Testis (tissue), 3 donors: ENCODE data around the gene TMEM117. TPM values are rescaled to one million over a fixed set of nuclear protein-coding genes. Genes with fewer than 3 reads are reported as not detected.
"Not testable (repeated sequence)": the region's sequence is repeated elsewhere in the genome, so short reads cannot be mapped to it uniquely, and the experiment has no call there.

Experiments
- DNase-seq: peaks from one replicate; pipeline ENCODE4 v3.0.0-alpha.2; 2019
- H3K27ac ChIP-seq, 2 donors: fragments of 200-600 bp; sonication (generic); one replicate each; pipeline ENCODE4 v1.5.1; 2019
- H3K27me3 ChIP-seq: fragments of 200-600 bp; sonication (generic); one replicate; pipeline ENCODE4 v1.5.1; 2019
- H3K36me3 ChIP-seq: fragments of 200-600 bp; sonication (generic); one replicate; pipeline ENCODE4 v1.5.1; 2017; ENCODE audit warnings: low read depth; ENCODE audit errors: missing control alignments
- H3K4me1 ChIP-seq: fragments of 200-600 bp; sonication (generic); one replicate; pipeline ENCODE4 v1.5.1; 2019
- H3K4me3 ChIP-seq, 2 donors: fragments of 200-600 bp; sonication (generic); one replicate each; pipeline ENCODE4 v1.5.1; 2017 to 2019
- H3K9me3 ChIP-seq: fragments of 200-600 bp; sonication (generic); one replicate; pipeline ENCODE4 v1.5.1; 2017
- POLR2A ChIP-seq: fragments of 450-650 bp; IDR thresholded peaks from one replicate; pipeline ENCODE4 v1.6.1; 2017; ENCODE audit warnings: antibody characterized with exemption, mild to moderate bottlenecking, moderate library complexity
- WGBS, 2 donors: methylation state at CpG; one replicate each; pipeline ENCODE4 v1.1.5; 2018; 5-methylcytosine and 5-hydroxymethylcytosine counted together
- intact Hi-C: fragments of 100-400 bp; cut with DNase I; formaldehyde crosslinking; loops from one replicate; pipeline ENCODE4 v1.15.1; 2023; ENCODE audit warnings: low total_unique reads
- polyA plus RNA-seq: library from polyadenylated mRNA; stranded (reverse); fragments of 350-450 nt; fragmentation: Illumina TruSeq; extraction: RNeasy Lipid Tissue Mini Kit (QIAGEN cat#74804); gene quantifications from one replicate; pipeline ENCODE4 v1.2.3, GENCODE V29; 2014; ENCODE audit warnings: low read depth, low replicate concordance; ENCODE audit not compliant: insufficient read depth
- total RNA-seq, 2 donors: library from RNA; depleted of rRNA; stranded (reverse); fragments of >200 nt; gene quantifications; one replicate each; pipeline ENCODE4 v1.2.3, GENCODE V29; 2016
- TF ChIP-seq, protein P1 (sequence below), 3 experiments: fragments of 450-650 bp in 2 of 3; fragments of 200-600 bp in 1 of 3; sonication (generic) in 1 of 3; IDR thresholded peaks; one replicate each; pipeline ENCODE4 v1.5.1; 2016 to 2019; ENCODE audit warnings: antibody characterized with exemption in 3 of 3, mild to moderate bottlenecking in 2 of 3, moderate library complexity in 1 of 3

TMEM117 gene
- total and polyA plus RNA-seq, 3 donors from 2014 or later: 6.1 to 17.7 (median 14.8) TPM

DNA sequence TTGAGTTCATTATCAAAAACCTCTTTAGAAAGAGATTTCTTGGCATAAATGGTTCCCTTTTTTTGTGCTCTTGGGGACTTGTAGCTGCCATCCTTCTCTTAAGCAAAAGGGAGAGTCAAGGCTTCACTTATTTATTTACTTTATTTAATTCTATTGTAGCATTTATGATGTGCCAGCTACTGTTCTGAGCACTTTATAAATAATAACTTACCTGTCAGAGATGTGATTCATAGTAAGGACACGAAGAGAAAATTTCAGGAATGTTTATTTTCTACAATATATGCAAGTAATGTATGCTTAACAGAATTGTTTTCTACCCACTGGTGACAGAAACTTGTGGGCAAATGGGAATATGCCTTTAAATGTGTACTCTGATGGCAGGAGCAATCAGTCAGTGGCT is 33.3 kb downstream of the TMEM117 start:
- Histone ChIP-seq H3K27me3 (no peaks in the 10 kb centered on the region), H3K9me3 (no peaks in the 10 kb centered on the region), H3K36me3 (no peaks in the 10 kb centered on the region), H3K27ac (no peak overlapping the region), H3K4me3 (no peak overlapping the region), H3K4me1 (no peaks in the 10 kb centered on the region)
- TF ChIP-seq, protein P1, sequence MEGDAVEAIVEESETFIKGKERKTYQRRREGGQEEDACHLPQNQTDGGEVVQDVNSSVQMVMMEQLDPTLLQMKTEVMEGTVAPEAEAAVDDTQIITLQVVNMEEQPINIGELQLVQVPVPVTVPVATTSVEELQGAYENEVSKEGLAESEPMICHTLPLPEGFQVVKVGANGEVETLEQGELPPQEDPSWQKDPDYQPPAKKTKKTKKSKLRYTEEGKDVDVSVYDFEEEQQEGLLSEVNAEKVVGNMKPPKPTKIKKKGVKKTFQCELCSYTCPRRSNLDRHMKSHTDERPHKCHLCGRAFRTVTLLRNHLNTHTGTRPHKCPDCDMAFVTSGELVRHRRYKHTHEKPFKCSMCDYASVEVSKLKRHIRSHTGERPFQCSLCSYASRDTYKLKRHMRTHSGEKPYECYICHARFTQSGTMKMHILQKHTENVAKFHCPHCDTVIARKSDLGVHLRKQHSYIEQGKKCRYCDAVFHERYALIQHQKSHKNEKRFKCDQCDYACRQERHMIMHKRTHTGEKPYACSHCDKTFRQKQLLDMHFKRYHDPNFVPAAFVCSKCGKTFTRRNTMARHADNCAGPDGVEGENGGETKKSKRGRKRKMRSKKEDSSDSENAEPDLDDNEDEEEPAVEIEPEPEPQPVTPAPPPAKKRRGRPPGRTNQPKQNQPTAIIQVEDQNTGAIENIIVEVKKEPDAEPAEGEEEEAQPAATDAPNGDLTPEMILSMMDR (IDR thresholded peaks at IDR 0.05): no peak
- TF ChIP-seq POLR2A: no peak
- intact Hi-C loops: no loop called here
- WGBS, 2 donors: 80 to 84% methylated on average over 1 of the region's 1 CpG
- no peak for DNase-seq

DNA sequence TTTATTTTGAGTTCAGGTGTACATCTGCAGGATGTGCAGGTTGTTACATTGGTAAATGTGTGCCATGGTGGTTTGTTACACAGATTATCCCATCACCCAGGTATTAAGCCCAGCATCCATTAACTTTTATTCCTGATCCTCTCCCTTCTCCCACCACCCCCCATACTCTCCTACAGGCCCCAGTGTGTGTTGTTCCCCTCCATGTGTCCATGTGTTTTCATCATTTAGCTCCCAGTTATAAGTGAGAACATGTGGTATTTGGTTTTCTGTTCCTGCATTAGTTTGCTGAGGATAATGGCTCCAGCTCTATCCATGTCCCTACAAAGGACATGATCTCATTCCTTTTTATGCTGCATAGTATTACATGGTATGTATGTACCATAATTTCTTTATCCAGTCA is 33.9 kb downstream of the TMEM117 start:
- intact Hi-C loops, DNase-seq, H3K4me1 ChIP-seq, H3K27ac ChIP-seq, H3K27me3 ChIP-seq, H3K9me3 ChIP-seq, H3K36me3 ChIP-seq, H3K4me3 ChIP-seq: not testable (repeated sequence)

DNA sequence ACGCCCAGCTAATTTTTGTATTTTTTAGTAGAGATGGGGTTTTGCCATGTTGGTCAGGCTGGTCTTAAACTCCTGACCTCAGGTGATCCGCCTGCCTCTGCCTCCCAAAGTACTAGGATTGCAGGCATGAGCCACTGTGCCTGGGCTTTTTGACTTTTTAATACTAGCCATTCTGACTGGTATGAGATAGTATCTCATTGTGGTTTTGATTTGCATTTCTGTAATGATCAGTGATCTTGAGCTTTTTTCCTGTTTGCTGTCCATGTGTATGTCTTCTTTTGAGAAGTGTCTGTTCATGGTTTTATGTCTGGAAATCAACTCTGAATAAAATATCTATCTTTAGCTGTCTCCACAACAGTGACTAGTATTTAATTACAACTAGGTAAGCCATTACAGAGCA is 35.4 kb downstream of the TMEM117 start:
- H3K36me3 ChIP-seq, H3K27me3 ChIP-seq, DNase-seq, H3K9me3 ChIP-seq, H3K4me1 ChIP-seq, H3K27ac ChIP-seq, H3K4me3 ChIP-seq, intact Hi-C loops: not testable (repeated sequence)
- 94% methylated on average over 2 of the region's 2 CpGs for WGBS, 2 donors

DNA sequence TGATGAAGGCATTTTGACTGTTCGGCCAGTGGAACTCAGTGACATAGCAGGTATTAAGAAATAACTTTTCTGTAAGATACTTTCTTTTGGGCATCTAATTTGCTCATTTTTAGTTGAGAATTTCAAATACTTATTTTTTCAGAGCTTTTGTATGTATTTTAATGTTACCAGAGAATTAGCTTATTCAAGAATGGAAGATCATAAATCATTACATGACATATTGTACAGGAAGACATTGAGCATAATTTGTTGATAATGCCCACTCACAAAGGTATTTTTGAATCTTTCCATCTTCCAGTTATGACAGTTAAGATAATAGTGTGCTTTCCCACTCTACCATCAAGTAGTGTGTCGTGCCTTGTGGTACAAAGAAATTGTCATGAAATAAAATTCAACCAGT is 36.5 kb downstream of the TMEM117 start:
- H3K4me1 ChIP-seq: no peaks in the 10 kb centered on the region
- H3K9me3 ChIP-seq: no peaks in the 10 kb centered on the region
- 92 to 97% methylated on average over 2 of the region's 2 CpGs for WGBS, 2 donors
- no peaks in the 10 kb centered on the region for H3K36me3 ChIP-seq
- H3K4me3 ChIP-seq: no peak overlapping the region
- no peaks in the 10 kb centered on the region for H3K27me3 ChIP-seq
- TF ChIP-seq, protein P1 (IDR thresholded peaks at IDR 0.05): no peak
- no peak for TF ChIP-seq POLR2A
- intact Hi-C loops: no loop called here
- no peak overlapping the region for H3K27ac ChIP-seq
- no peak for DNase-seq

DNA sequence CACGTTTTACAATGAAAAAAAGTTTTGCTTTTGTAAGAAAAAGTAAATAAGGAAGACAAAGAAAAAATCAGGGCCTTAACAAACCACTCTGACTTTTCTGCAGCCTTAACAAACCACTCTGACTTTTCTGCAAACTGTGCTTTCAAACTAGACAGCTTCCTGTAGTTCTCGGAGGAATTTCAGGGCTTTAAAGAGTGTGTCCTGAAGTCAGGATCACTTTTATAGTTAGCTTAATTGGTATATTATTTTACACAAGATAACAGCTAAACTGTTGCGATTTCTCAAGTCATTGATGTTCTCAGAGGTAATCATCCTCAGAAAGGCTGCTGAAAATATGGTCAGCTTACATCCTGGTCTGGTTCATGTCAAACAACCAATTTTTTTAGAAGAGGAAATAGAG is 42.2 kb downstream of the TMEM117 start:
- TF ChIP-seq, protein P1 (IDR thresholded peaks at IDR 0.05): no peak
- no peak for TF ChIP-seq POLR2A
- Histone ChIP-seq H3K4me3 (no peak overlapping the region), H3K27me3 (no peaks in the 10 kb centered on the region), H3K4me1 (no peaks in the 10 kb centered on the region), H3K9me3 (no peaks in the 10 kb centered on the region), H3K36me3 (no peaks in the 10 kb centered on the region), H3K27ac (no peak overlapping the region)
- WGBS, 2 donors: 60 to 66% methylated on average over 3 of the region's 3 CpGs
- intact Hi-C loops: no loop called here
- no peak for DNase-seq

DNA sequence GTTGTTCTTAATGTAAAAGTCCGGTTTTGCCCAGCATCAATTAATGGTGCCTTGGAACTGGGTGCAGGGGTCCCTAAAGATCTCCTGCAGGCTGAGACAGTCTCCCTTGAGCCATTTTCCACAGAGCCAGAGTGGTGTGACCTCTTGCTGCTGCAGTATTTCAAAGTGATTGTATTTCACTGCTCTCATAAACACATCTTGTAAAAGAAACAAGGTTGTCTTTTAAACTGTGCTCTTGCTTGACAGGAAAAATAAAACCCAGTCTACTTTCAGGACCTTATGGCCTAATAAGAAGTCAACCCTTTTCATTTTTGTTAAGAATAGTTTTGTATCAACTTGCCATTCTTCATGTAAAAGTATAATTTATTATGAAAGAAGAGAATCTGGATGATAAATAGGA is 44.7 kb downstream of the TMEM117 start:
- DNase-seq: no peak
- no peaks in the 10 kb centered on the region for H3K4me1 ChIP-seq
- no peak overlapping the region for H3K27ac ChIP-seq
- no peak overlapping the region for H3K4me3 ChIP-seq
- intact Hi-C loops: no loop called here
- H3K36me3 ChIP-seq: no peaks in the 10 kb centered on the region
- no peak for TF ChIP-seq POLR2A
- TF ChIP-seq, protein P1 (IDR thresholded peaks at IDR 0.05): no peak
- no peaks in the 10 kb centered on the region for H3K27me3 ChIP-seq
- no peaks in the 10 kb centered on the region for H3K9me3 ChIP-seq
- WGBS, 2 donors: 78 to 87% methylated on average over 1 of the region's 1 CpG
